ENCODE measurements around the gene TNIP1. TPM values are rescaled to one million over a fixed set of nuclear protein-coding genes. Genes with fewer than 3 reads are reported as not detected.

TNIP1 gene
- total RNA-seq, 5 donors from 2014 or later (not counting 1 experiment from before 2014, with no cell fraction given) = 118 to 211 (median 170) TPM

DNA sequence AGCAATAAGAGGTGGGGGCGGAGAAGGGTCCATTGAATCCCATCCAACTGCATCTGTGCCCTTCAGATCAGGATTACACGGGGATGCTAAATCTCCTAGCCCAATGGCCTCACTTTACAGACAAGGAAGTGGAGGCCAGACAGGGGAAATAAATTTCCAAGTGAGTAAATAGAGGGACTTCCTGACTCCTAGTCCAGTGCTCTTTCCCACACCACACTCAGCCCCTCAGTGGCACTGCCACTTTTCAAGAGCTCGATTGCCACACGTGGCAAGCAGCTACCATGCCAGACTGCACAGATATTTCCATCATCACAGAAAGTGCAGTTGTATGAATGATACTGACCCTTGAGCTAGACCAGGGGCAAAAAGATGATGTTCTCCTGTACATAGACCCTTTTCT is 8.2 kb upstream of the TNIP1 start:
- ATAC-seq (replicated peaks in 1 of 4) = no peak
- Mint-ChIP-seq H3K4me3 (no peak overlapping the region), H3K36me3 (no peaks in the 10 kb centered on the region), H3K4me1 (peaks cover 49 to 57% (median 52%) of the 10 kb centered on the region in 3 donors), H3K27ac (no peak overlapping the region), H3K9me3 (no peaks in the 10 kb centered on the region), H3K27me3 (no peaks in the 10 kb centered on the region)
- ChIA-PET CTCF (interaction anchor here in 1 of 2 donors (0.6 to 1.2 kb wide), 2 partner anchors 26 to 53 kb away, joined by 3 to 6 read pairs; no protein-coding TSS in a partner anchor), POLR2A (no interaction called here)
- H3K27ac ChIP-seq (ENCODE audit: low read length) = no peak overlapping the region
- no peaks in the 10 kb centered on the region for H3K27me3 ChIP-seq (replicated peaks in 1 of 2; ENCODE audit: control insufficient read depth in 2 of 2, extremely low read depth in 1 of 2, insufficient read depth in 2 of 2, low read length in 1 of 2)
- H3K4me1 ChIP-seq (ENCODE audit: control insufficient read depth in 1 of 2, extremely low read depth in 1 of 2, insufficient read depth in 2 of 2, low read length in 2 of 2) = peaks cover 21 to 51% of the 10 kb centered on the region in 2 experiments
- no peaks in the 10 kb centered on the region for H3K36me3 ChIP-seq (ENCODE audit: control insufficient read depth in 2 of 2, extremely low read depth in 1 of 2, insufficient read depth in 1 of 2, low read length in 1 of 2)
- H3K9me3 ChIP-seq = no peaks in the 10 kb centered on the region
- no peak overlapping the region for H3K4me3 ChIP-seq (ENCODE audit: control insufficient read depth in 1 of 2, extremely low read depth in 1 of 2, low read length in 1 of 2)
- 100% methylated on average over 1 of the region's 4 CpGs for WGBS (ENCODE audit: insufficient coverage)
- no peak for DNase-seq

DNA sequence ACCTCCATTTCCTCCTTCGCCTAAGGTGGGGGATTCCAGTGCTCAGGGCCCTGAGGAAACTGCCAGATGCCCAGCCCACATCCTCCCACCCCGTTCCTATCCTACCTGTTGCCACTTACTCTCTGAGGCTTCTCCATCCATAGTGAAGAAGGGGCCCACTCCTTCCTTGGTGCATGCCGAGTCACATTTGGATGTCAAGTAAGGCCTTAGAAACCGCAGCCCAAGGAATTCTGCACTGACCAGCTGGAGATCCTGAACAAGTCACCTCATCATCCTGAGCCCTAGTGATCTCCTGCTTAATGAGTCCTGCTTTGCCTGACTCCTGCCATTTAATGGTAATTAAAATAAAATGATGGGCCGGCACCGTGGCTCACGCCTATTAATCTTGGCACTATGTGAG is 6.7 kb upstream of the TNIP1 start:
- CTCF ChIA-PET = interaction anchor here (1.0 to 2.2 kb wide), 4 partner anchors 28 to 304 kb away, joined by 3 to 13 read pairs (median 3); no protein-coding TSS in a partner anchor
- H3K36me3 ChIP-seq (ENCODE audit: control insufficient read depth in 2 of 2, extremely low read depth in 1 of 2, insufficient read depth in 1 of 2, low read length in 1 of 2) = no peaks in the 10 kb centered on the region
- POLR2A ChIA-PET = interaction anchor here (0.6 to 1.0 kb wide), 2 partner anchors 28 to 397 kb away, joined by 5 to 7 read pairs; no protein-coding TSS in a partner anchor
- ATAC-seq (replicated peaks in 1 of 4) (no peak), DNase-seq (no peak)
- peaks cover 19 to 51% of the 10 kb centered on the region in 2 experiments for H3K4me1 ChIP-seq (ENCODE audit: control insufficient read depth in 1 of 2, extremely low read depth in 1 of 2, insufficient read depth in 2 of 2, low read length in 2 of 2)
- H3K36me3 Mint-ChIP-seq = no peaks in the 10 kb centered on the region
- H3K4me3 Mint-ChIP-seq = peak overlapping the region in 2 of 3 donors; percentile 13 to 48
- H3K27ac ChIP-seq (ENCODE audit: low read length) = peak overlapping the region; percentile 75
- no peaks in the 10 kb centered on the region for H3K9me3 ChIP-seq
- 76% methylated on average over 6 of the region's 7 CpGs for WGBS (ENCODE audit: insufficient coverage)
- H3K4me3 ChIP-seq (ENCODE audit: control insufficient read depth in 1 of 2, extremely low read depth in 1 of 2, low read length in 1 of 2) = no peak overlapping the region
- no peaks in the 10 kb centered on the region for H3K27me3 ChIP-seq (replicated peaks in 1 of 2; ENCODE audit: control insufficient read depth in 2 of 2, extremely low read depth in 1 of 2, insufficient read depth in 2 of 2, low read length in 1 of 2)
- peak overlapping the region; percentile 59 to 78 for H3K27ac Mint-ChIP-seq
- no peaks in the 10 kb centered on the region for H3K27me3 Mint-ChIP-seq
- peaks cover 49 to 57% (median 57%) of the 10 kb centered on the region in 3 donors for H3K4me1 Mint-ChIP-seq
- H3K9me3 Mint-ChIP-seq = no peaks in the 10 kb centered on the region

- no peaks in the 10 kb centered on the region for H3K27me3 Mint-ChIP-seq
Measured at GRCh38 chr5:151086905-151087360, 6.1 kb upstream of the TNIP1 start.

DNA sequence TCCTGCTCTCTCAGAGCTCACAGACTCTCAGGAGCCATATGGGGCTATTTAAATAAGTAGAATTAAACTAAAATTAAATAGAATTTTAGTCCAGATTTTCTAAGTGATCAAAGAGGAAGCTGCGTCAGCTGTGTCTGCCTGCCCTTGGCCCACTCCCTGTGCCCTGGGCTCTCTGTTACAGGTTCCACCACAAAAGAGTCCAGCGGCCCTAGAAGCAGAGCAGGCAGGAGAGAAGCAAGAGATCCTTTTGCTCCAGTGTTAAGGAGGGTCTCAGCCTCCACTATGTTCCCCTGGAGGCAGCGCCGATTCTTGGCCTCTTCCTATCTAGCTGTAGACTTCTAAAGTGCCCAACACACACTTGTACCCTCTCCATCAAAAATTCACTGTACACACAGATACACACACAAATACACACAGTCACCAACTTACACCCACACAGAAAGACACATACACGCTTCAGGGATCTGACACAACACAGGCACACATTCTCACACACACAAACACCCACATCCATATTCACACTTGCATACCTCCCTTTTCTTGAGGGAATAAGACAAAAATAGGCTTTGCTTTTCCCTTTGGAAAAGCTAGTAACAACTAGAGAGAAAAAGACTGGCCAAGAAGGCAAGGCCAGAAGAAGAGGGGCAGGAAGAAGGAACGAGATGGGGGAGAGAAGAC is 5.5 kb upstream of the TNIP1 start:
- Histone ChIP-seq H3K27me3 (replicated peaks in 1 of 2; ENCODE audit: control insufficient read depth in 2 of 2, extremely low read depth in 1 of 2, insufficient read depth in 2 of 2, low read length in 1 of 2) (no peaks in the 10 kb centered on the region), H3K9me3 (no peaks in the 10 kb centered on the region), H3K27ac (ENCODE audit: low read length) (peak overlapping the region; percentile 75), H3K4me3 (ENCODE audit: control insufficient read depth in 1 of 2, extremely low read depth in 1 of 2, low read length in 1 of 2) (peak overlapping the region in 1 of 2 donors; percentile 43), H3K36me3 (ENCODE audit: control insufficient read depth in 2 of 2, extremely low read depth in 1 of 2, insufficient read depth in 1 of 2, low read length in 1 of 2) (no peaks in the 10 kb centered on the region), H3K4me1 (ENCODE audit: control insufficient read depth in 1 of 2, extremely low read depth in 1 of 2, insufficient read depth in 2 of 2, low read length in 2 of 2) (peaks cover 24 to 59% of the 10 kb centered on the region in 2 experiments)
- DNase-seq (peak in 1 of 35 experiments; percentile 25), ATAC-seq (replicated peaks in 1 of 4) (no peak)
- Mint-ChIP-seq H3K4me3 (peak overlapping the region; percentile 48 to 76 (median 69)), H3K27ac (peak overlapping the region; percentile 67 to 89), H3K36me3 (no peaks in the 10 kb centered on the region), H3K9me3 (no peaks in the 10 kb centered on the region), H3K27me3 (no peaks in the 10 kb centered on the region), H3K4me1 (peaks cover 58 to 59% (median 59%) of the 10 kb centered on the region in 3 donors)
- POLR2A ChIA-PET = interaction anchor here (0.6 to 1.0 kb wide), 4 partner anchors 29 to 164 kb away, joined by 3 to 5 read pairs (median 3); no protein-coding TSS in a partner anchor
- CTCF ChIA-PET = interaction anchor here (1.0 to 3.8 kb wide), 5 partner anchors 29 to 303 kb away, joined by 3 to 13 read pairs (median 3); no protein-coding TSS in a partner anchor
- 52% methylated on average over 4 of the region's 6 CpGs for WGBS (ENCODE audit: insufficient coverage)

More at GRCh38 chr5:151086905-151087360, 6.1 kb upstream of the TNIP1 start:
- CTCF ChIA-PET = interaction anchor here (1.0 to 2.2 kb wide), 4 partner anchors 28 to 304 kb away, joined by 3 to 13 read pairs (median 3); no protein-coding TSS in a partner anchor
- peak; percentile 78 to 87 (median 86) for ATAC-seq (replicated peaks in 1 of 4)
- DNase-seq = peak; percentile 26 to 84 (median 57)
- Mint-ChIP-seq H3K9me3 (no peaks in the 10 kb centered on the region), H3K27ac (peak overlapping the region; percentile 62 to 67), H3K4me3 (peak overlapping the region; percentile 48 to 76 (median 69)), H3K4me1 (peaks cover 55 to 61% (median 59%) of the 10 kb centered on the region in 3 donors), H3K36me3 (no peaks in the 10 kb centered on the region)
- POLR2A ChIA-PET = interaction anchor here (0.6 to 1.0 kb wide), 4 partner anchors 29 to 396 kb away, joined by 3 to 7 read pairs (median 4); no protein-coding TSS in a partner anchor
- H3K4me3 ChIP-seq (ENCODE audit: control insufficient read depth in 1 of 2, extremely low read depth in 1 of 2, low read length in 1 of 2) = peak overlapping the region in 1 of 2 donors; percentile 43
- no peaks in the 10 kb centered on the region for H3K36me3 ChIP-seq (ENCODE audit: control insufficient read depth in 2 of 2, extremely low read depth in 1 of 2, insufficient read depth in 1 of 2, low read length in 1 of 2)
- no peaks in the 10 kb centered on the region for H3K27me3 ChIP-seq (replicated peaks in 1 of 2; ENCODE audit: control insufficient read depth in 2 of 2, extremely low read depth in 1 of 2, insufficient read depth in 2 of 2, low read length in 1 of 2)
- H3K27ac ChIP-seq (ENCODE audit: low read length) = peak overlapping the region; percentile 75
- WGBS (ENCODE audit: insufficient coverage) = 9% methylated on average over 7 of the region's 10 CpGs
- peaks cover 24 to 55% of the 10 kb centered on the region in 2 experiments for H3K4me1 ChIP-seq (ENCODE audit: control insufficient read depth in 1 of 2, extremely low read depth in 1 of 2, insufficient read depth in 2 of 2, low read length in 2 of 2)
- H3K9me3 ChIP-seq = no peaks in the 10 kb centered on the region

DNA sequence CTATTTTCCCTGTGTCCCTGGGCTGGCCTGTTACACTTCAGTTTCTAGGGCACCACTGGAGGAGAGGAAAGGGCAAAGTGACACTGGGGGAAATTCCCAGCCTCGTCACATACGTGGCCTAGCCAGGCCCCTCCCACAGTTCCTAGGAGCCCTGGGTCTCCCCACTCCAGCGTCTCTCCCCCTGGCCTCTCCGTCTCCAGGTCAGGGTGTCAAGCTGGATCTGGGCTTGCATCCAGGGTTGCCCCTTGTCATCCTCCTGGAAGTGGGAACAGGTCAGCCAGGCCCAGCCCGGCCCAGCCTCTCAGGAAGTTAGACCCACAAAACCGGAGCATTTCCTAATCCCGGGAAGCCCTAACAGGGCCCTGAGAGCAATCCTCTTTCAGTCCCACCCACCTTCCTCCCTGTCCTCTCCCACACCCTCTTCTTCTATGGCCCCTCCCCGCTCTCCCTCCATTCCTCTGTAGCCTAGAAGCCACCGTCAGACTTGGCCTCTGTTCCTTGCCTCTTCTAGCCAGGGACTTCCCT is 4.7 kb upstream of the TNIP1 start:
- Histone ChIP-seq H3K9me3 (no peaks in the 10 kb centered on the region), H3K4me1 (ENCODE audit: control insufficient read depth in 1 of 2, extremely low read depth in 1 of 2, insufficient read depth in 2 of 2, low read length in 2 of 2) (peaks cover 24 to 62% of the 10 kb centered on the region in 2 experiments), H3K36me3 (ENCODE audit: control insufficient read depth in 2 of 2, extremely low read depth in 1 of 2, insufficient read depth in 1 of 2, low read length in 1 of 2) (no peaks in the 10 kb centered on the region), H3K27me3 (replicated peaks in 1 of 2; ENCODE audit: control insufficient read depth in 2 of 2, extremely low read depth in 1 of 2, insufficient read depth in 2 of 2, low read length in 1 of 2) (no peaks in the 10 kb centered on the region), H3K4me3 (ENCODE audit: control insufficient read depth in 1 of 2, extremely low read depth in 1 of 2, low read length in 1 of 2) (peak overlapping the region in 1 of 2 donors; percentile 43), H3K27ac (ENCODE audit: low read length) (peak overlapping the region; percentile 75)
- Mint-ChIP-seq H3K36me3 (no peaks in the 10 kb centered on the region), H3K4me3 (peak overlapping the region; percentile 48 to 76 (median 69)), H3K27ac (peak overlapping the region; percentile 67 to 89), H3K27me3 (no peaks in the 10 kb centered on the region), H3K9me3 (no peaks in the 10 kb centered on the region), H3K4me1 (peaks cover 59 to 62% (median 59%) of the 10 kb centered on the region in 3 donors)
- CTCF ChIA-PET = interaction anchor here (2.2 to 3.8 kb wide), 2 partner anchors 30 kb away, joined by 12 to 13 read pairs; no protein-coding TSS in a partner anchor
- WGBS (ENCODE audit: insufficient coverage) = 49% methylated on average over 5 of the region's 9 CpGs
- POLR2A ChIA-PET = no interaction called here
- peak in 23 of 35 experiments; percentile 9 to 80 (median 29) for DNase-seq
- no peak for ATAC-seq (replicated peaks in 1 of 4)

- no peaks in the 10 kb centered on the region for H3K36me3 Mint-ChIP-seq
- no peaks in the 10 kb centered on the region for H3K27me3 Mint-ChIP-seq
- ChIA-PET POLR2A (interaction anchor here in 1 of 2 donors (0.5 kb wide), 1 partner anchor 30 kb away, joined by 15 read pairs; no protein-coding TSS in a partner anchor), CTCF (interaction anchor here (0.7 to 3.8 kb wide), 2 partner anchors 31 to 70 kb away, joined by 5 to 12 read pairs; no protein-coding TSS in a partner anchor)
- no peak for DNase-seq
- no peaks in the 10 kb centered on the region for H3K9me3 ChIP-seq
- H3K27me3 ChIP-seq (replicated peaks in 1 of 2; ENCODE audit: control insufficient read depth in 2 of 2, extremely low read depth in 1 of 2, insufficient read depth in 2 of 2, low read length in 1 of 2) = no peaks in the 10 kb centered on the region
- H3K4me1 Mint-ChIP-seq = peaks cover 67 to 72% (median 68%) of the 10 kb centered on the region in 3 donors
- ATAC-seq (replicated peaks in 1 of 4) = no peak
- WGBS (ENCODE audit: insufficient coverage) = 100% methylated on average over 4 of the region's 7 CpGs
- H3K27ac ChIP-seq (ENCODE audit: low read length) = peak overlapping the region; percentile 75
- H3K27ac Mint-ChIP-seq = peak overlapping the region; percentile 39 to 89
- no peak overlapping the region for H3K4me3 ChIP-seq (ENCODE audit: control insufficient read depth in 1 of 2, extremely low read depth in 1 of 2, low read length in 1 of 2)
- peaks cover 31 to 68% of the 10 kb centered on the region in 2 experiments for H3K4me1 ChIP-seq (ENCODE audit: control insufficient read depth in 1 of 2, extremely low read depth in 1 of 2, insufficient read depth in 2 of 2, low read length in 2 of 2)
- H3K36me3 ChIP-seq (ENCODE audit: control insufficient read depth in 2 of 2, extremely low read depth in 1 of 2, insufficient read depth in 1 of 2, low read length in 1 of 2) = no peaks in the 10 kb centered on the region
- H3K9me3 Mint-ChIP-seq = no peaks in the 10 kb centered on the region
- no peak overlapping the region for H3K4me3 Mint-ChIP-seq
Measured at GRCh38 chr5:151084363-151084762, 3.5 kb upstream of the TNIP1 start.
